Kidney glomerular epithelial cell (primary cell): ENCODE measurements around the gene DDR2.

Experiments
- DNase-seq: peaks from one replicate; lab custom pipeline; 2025; lab: John Stamatoyannopoulos, UW

The DDR2 gene

GRCh38 chr1:162697140-162697895 lies 65.1 kb downstream of the DDR2 start:
- DNase-seq: no peak

DNA sequence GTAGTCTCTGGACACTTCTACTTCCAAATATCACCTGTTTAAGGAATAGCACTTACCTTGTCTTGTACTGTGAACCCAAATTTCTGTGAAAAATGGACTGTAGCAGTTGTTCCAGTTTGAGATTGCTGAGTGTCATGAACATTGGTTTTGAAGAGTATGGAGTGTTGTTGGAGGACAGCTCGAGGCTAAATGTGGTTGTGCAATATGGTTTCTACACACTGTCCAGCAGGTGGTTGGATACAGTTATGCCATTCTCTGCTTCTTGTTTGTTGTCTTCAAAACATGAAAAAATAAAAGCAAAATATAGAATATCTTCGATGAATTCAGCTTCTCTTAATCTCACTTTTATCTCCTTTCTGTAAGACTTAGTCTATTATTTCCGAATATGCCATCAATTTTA lies 67.1 kb downstream of the DDR2 start:
- DNase-seq: no peak

GRCh38 chr1:162700131-162700530 lies 67.9 kb downstream of the DDR2 start:
- DNase-seq: no peak

- no peak for DNase-seq
These were observed 69.0 kb downstream of the DDR2 start for GRCh38 chr1:162701286-162701685.

DNA sequence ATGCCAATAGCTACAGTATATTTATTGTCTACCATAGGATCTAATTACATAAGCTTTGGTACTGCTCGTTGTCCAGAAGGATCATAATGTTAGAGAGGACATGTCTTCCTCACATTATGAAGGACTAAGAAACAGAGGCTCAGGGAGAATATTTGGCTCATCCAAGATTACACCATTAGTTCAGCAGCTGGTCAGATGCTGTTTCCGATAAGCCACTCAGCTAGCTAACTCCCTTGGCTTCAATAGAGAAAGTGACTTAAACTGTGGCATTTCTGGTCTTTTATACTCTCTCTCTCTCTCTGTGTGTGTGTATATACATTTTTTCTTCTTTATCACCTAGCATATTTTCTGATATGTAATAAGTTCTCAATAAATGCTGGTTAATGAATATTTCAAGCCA lies 70.4 kb downstream of the DDR2 start:
- DNase-seq: no peak

GRCh38 chr1:162703708-162704107 lies 71.4 kb downstream of the DDR2 start:
- no peak for DNase-seq

GRCh38 chr1:162704673-162705424 lies 72.6 kb downstream of the DDR2 start:
- no peak for DNase-seq

DNA sequence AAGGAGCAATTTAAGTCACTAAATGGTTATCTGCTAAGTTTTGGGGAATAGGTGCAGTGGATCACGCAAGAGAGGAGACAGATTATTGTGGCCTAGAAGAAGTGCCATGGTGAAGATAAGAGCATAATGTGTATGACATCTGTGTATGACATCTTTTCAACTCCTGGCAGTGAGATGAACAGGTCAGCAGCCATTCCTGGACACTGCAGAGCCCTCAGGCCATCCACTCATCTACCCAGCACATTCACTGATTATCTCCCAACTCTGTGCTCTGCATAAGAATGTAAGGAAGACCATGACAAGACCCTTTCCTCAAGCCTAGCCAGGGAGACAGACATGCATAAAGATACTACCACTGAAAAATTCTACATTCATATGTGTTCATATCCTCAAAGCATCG lies 73.7 kb downstream of the DDR2 start:
- no peak for DNase-seq

GRCh38 chr1:162706606-162707005 lies 74.3 kb downstream of the DDR2 start:
- no peak for DNase-seq

DNA sequence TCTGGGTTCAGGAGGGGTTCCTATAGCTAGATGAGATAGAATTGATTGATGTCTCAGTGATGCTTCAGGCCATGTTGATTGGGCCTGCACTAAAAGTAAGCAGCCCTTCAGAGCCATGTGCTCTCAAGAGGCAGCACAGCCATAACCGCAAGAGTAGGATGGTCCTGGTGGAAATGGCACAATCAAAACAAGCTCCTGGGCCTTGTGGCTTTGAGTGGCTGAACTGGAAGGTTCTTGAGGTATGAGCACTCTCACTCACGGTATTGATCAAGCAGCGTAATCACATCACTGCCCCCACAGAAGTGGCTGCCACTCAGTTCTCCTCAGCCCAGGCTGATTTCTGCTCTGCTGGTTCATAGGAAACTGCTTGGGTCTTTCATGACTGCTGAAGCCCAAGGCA lies 76.0 kb downstream of the DDR2 start:
- DNase-seq: no peak

GRCh38 chr1:162709132-162709860 lies 77.0 kb downstream of the DDR2 start:
- DNase-seq: no peak

DNA sequence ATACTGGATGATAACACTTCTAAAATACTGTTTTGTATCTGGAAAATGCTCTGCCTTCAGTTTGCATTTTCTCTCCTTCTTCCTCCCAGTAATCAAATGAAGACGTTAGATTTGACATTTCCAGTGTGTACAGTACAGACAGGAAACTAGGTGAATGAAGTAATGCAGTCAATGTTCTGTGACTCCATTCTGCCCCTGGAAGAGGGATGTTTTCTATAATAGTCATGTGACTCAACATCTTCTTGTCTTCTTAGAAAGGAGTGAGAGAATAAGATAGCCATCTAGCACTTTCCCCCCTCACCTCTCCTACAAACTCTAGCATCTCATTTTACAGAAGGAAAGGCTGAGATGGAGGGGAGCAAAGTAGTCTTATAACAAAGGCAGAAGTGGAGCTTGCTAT lies 77.6 kb downstream of the DDR2 start:
- DNase-seq: no peak

DNA sequence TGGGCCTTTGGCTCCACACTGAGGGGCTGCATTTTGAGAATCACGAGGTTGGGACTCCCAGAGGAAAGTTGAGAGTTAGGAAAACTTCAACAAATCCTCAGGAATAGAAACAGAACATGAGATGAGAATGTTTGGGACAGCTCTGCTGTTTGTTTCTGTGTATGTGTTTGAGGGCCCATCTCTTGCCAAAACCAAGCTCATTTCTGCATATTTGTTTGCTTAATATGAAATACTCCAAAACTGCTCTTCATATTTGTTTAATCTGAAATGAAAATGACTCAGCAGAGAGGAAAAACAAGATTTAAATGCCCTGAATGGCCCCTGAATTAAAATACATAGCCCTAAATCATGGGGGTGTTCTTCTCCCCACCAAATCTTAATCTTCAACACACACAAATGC lies 78.1 kb downstream of the DDR2 start:
- no peak for DNase-seq

DNA sequence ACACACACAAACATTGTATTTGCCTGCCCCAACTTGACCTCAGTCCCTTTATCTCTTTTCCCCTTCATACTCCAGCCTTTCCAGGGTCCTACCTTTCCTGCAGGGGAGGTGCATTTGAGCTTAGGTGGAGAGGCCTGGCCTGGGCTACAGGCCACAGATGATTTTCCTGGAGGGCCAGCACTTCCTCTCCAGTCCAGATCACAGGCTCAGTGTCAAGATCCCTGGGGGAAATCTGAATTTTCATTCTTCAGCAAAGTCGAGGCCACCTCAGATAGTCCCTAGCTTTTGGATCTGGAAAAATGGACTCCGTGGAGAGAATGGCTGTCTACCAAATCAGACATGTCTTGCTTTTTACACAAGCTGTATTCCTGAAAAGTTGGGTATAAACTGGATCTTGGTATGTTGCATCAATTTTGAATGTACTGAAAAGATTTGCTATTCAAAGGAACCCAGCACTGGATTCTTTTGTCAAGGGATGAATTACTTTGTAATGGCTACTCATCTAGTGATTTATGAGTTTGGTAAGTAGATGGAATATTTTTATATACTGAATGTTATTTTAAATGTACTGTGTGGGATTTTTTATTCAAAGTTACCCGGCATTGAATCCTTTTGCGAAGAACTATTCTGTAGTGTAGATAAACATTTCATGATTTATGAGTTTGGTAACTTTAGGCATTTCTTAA lies 78.7 kb downstream of the DDR2 start:
- no peak for DNase-seq

DNA sequence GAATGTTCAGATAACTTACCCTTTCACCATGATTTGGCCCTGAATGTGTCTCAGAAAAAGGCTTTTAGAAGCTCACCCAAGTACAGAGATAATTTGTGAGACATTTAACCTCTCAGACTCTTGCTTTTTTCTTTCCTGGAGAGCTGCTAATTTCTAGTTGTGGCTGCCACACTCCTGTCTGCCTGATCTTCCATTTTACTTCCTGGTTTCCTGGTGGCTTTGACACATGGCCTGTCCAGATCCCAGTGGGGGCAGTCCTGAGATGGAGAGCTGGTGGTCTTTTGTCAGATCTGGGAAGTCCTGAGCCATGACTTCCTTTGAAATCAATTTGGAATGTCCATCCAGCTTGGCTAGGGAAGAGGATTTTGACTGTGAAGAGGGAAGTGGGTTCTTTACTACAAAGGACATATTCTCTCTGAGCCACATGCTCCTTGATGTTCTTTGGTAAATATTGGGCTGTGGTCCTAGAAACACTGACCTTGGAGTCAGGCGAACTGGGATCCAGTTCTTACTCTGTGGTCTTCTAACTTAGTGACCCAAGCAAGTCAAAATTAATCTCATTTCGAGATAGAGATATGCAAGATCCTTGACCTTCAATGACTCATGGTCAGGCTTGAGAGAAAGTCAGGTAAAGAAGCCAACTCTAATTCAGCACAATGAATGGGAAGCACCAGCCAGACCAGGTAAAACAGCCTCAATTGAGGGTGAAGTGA lies 80.2 kb downstream of the DDR2 start:
- DNase-seq: no peak

- no peak for DNase-seq
These were observed 83.9 kb downstream of the DDR2 start for GRCh38 chr1:162716123-162716522.

- DNase-seq: no peak
These were observed 84.3 kb downstream of the DDR2 start for GRCh38 chr1:162716552-162716951.

- no peak for DNase-seq
These were observed 85.4 kb downstream of the DDR2 start for GRCh38 chr1:162717548-162718184.

GRCh38 chr1:162719678-162720077 lies 87.4 kb downstream of the DDR2 start:
- no peak for DNase-seq

DNA sequence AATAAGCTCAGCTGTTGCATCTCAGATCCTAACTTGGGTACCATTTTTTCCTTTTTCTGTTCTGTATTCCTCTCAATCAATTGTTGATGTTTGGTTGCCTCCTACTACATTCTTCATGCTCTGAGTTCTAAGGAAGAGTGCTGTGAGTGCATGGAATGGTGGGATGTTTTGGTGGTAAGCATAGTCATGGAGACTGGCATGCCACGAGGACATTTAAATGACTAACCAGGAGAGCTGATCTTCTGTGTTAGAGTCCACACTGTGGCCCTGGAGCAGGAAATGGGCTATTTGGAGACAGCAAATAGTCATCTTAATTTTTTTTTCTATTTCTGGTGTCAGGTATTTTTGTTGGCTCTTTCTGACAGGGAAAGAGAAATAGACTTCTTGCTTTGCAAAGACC lies 88.7 kb downstream of the DDR2 start:
- peak; percentile 11 for DNase-seq

DNA sequence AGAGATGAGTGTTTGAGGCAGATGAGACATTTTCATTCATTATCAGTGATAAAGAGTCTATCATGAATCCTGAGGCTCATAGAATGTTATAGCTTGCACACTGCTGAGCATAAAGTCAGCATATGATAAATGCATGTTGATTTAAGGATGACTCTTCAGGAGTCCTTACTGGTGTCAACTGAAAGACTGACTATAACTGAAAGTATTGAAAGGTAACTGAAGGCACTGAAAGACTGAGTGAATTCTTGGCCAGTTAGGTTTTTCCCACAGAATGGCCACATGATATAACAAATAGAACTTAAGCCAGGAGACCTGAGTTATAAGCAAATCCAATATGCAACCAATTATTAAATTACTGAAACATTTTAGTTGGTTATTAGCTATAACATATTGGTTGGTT lies 89.2 kb downstream of the DDR2 start:
- no peak for DNase-seq
